ENCODE measurements around the gene SAMD10. TPM values are rescaled to one million over a fixed set of nuclear protein-coding genes. Genes with fewer than 3 reads are reported as not detected.

Gene SAMD10
- total and polyA plus RNA-seq, 2 of the 8 experiments (the other 6 are each of a cell fraction or from before 2014, with no cell fraction given), result 3.0 to 5.2 TPM

GRCh38 chr20:63966944-63967322 is 12.5 kb downstream of the SAMD10 start:
- peaks cover 0 to 2% of the 10 kb centered on the region in 2 experiments for H4K20me1 ChIP-seq (replicated peaks in 1 of 2; ENCODE audit: control insufficient read depth in 1 of 2, insufficient read depth in 2 of 2, low read length in 2 of 2)
- POLR2A ChIA-PET (ENCODE audit: partially characterized antibody), result interaction anchor here (0.5 to 2.6 kb wide), 4 partner anchors 8 to 57 kb away, joined by 3 to 11 read pairs (median 6); no protein-coding TSS in a partner anchor
- H3K56ac ChIP-seq (replicated peaks; ENCODE audit: insufficient read length, low read depth, low read length), result no peak overlapping the region
- no peak overlapping the region for H2AK5ac ChIP-seq (ENCODE audit: low read depth, low read length)
- H3K23me2 ChIP-seq (ENCODE audit: low read depth, low read length), result peaks cover 7% of the 10 kb centered on the region; the same call in 1 of the 2 replicates
- no peak overlapping the region for H4K91ac ChIP-seq (replicated peaks; ENCODE audit: insufficient read length, low read length)
- H2BK120ac ChIP-seq (replicated peaks; ENCODE audit: low read depth, low read length), result no peak overlapping the region
- peak overlapping the region in 1 of 4 experiments; percentile 21; a peak in 1 of 8 replicates for H3K4me3 ChIP-seq (ENCODE audit: extremely low read depth in 1 of 4, insufficient read depth in 2 of 4, low read depth in 3 of 4, low read length in 4 of 4)
- no peak overlapping the region for H4K5ac ChIP-seq (ENCODE audit: insufficient read length, low read depth, low read length)
- H3K18ac ChIP-seq (ENCODE audit: extremely low read depth, low read length), result no peak overlapping the region
- no peak overlapping the region for H3K23ac ChIP-seq (ENCODE audit: insufficient read length)
- H2BK5ac ChIP-seq (ENCODE audit: low read depth, low read length), result no peak overlapping the region
- H3K4ac ChIP-seq (replicated peaks; ENCODE audit: insufficient read length, low read depth, low read length), result no peak overlapping the region
- peaks cover 0 to 6% (median 2%) of the 10 kb centered on the region in 4 experiments; a peak in 2 of 7 replicates for H3K27me3 ChIP-seq (replicated peaks in 1 of 4; ENCODE audit: control insufficient read depth in 3 of 4, extremely low read depth in 1 of 4, insufficient read depth in 3 of 4, low read length in 3 of 4)
- H4K8ac ChIP-seq (ENCODE audit: extremely low read depth, insufficient read depth, low read length), result no peak overlapping the region
- H3K79me1 ChIP-seq (ENCODE audit: low read depth, low read length), result peaks cover 4% of the 10 kb centered on the region
- no peak overlapping the region for H3K9ac ChIP-seq (replicated peaks in 1 of 4; ENCODE audit: extremely low read depth in 1 of 4, low read depth in 3 of 4, low read length in 3 of 4)
- H3K14ac ChIP-seq (ENCODE audit: insufficient read length), result no peak overlapping the region
- H2BK20ac ChIP-seq (ENCODE audit: low read length), result no peak overlapping the region
- peaks cover 0 to 13% (median 5%) of the 10 kb centered on the region in 4 experiments; a peak in 5 of 7 replicates for H3K4me1 ChIP-seq (replicated peaks in 1 of 4; ENCODE audit: control insufficient read depth in 3 of 4, insufficient read depth in 4 of 4, low read length in 3 of 4)
- no peak overlapping the region for H2BK12ac ChIP-seq (ENCODE audit: low read depth, low read length)
- peaks cover 20 to 52% (median 42%) of the 10 kb centered on the region in 4 experiments for H3K36me3 ChIP-seq (ENCODE audit: control insufficient read depth in 2 of 4, insufficient read depth in 4 of 4, low read length in 3 of 4)
- H3K9me3 ChIP-seq (ENCODE audit: insufficient read depth in 2 of 2, low read depth in 1 of 2, low read length in 1 of 2), result peaks cover 42 to 53% of the 10 kb centered on the region in 2 experiments
- H3K79me2 ChIP-seq (ENCODE audit: control insufficient read depth in 1 of 2, insufficient read depth in 2 of 2, low read length in 2 of 2), result no peaks in the 10 kb centered on the region; a peak in 1 of 4 replicates
- H2AFZ ChIP-seq (ENCODE audit: low read length), result no peak overlapping the region
- H3K4me2 ChIP-seq (ENCODE audit: insufficient read depth in 1 of 2, low read depth in 2 of 2, low read length in 2 of 2), result no peak overlapping the region
- WGBS, 2 experiments (ENCODE audit: extremely low coverage in 1 of 2, insufficient coverage in 1 of 2, insufficient read length in 1 of 2, insufficient replicate concordance in 2 of 2, low coverage in 1 of 2, low lambda C conversion rate in 2 of 2, missing lambda C conversion rate in 1 of 2), result 91% methylated on average over 13 of the region's 13 CpGs; no CpG with 5 or more reads in 1 of the 2 experiments
- no peak overlapping the region for H2BK15ac ChIP-seq (ENCODE audit: low read length)
- CTCF ChIA-PET (ENCODE audit: partially characterized antibody), result no interaction called here
- DNase-seq (ENCODE audit: low read depth in 1 of 2, low spot score in 2 of 2) (no peak), FAIRE-seq (no peak)
- H3K27ac ChIP-seq (ENCODE audit: low read depth, low read length), result no peak overlapping the region
- TF ChIP-seq EGR1 (IDR thresholded peaks at IDR 0.05; ENCODE audit: borderline replicate concordance, low read depth, low read length) (no peak), SP1 (IDR thresholded peaks at IDR 0.05; ENCODE audit: low read depth, low read length) (no peak), CBX5 (IDR thresholded peaks at IDR 0.05; ENCODE audit: low read depth, low read length) (no peak), POLR2A (IDR thresholded peaks at IDR 0.05; ENCODE audit: control extremely low read depth in 1 of 2, low read depth in 2 of 2, low read length in 2 of 2) (no peak), SP4 (IDR thresholded peaks at IDR 0.05; ENCODE audit: low read length) (no peak), KDM5A (IDR thresholded peaks at IDR 0.05; ENCODE audit: low read length) (no peak), BRCA1 (IDR thresholded peaks at IDR 0.05; ENCODE audit: low read depth, low read length) (no peak), CTBP2 (IDR thresholded peaks at IDR 0.05; ENCODE audit: borderline replicate concordance, insufficient read depth, insufficient read length, low read length) (no peak), ZNF274 (IDR thresholded peaks at IDR 0.05; ENCODE audit: borderline replicate concordance, extremely low read depth, low read length) (no peak), USF2 (IDR thresholded peaks at IDR 0.05; ENCODE audit: low read length) (no peak), EZH2 (IDR thresholded peaks at IDR 0.05; ENCODE audit: low read depth, low read length, severe bottlenecking) (no peak), ATF3 (IDR thresholded peaks at IDR 0.05; ENCODE audit: insufficient read depth, low read depth, low read length) (no peak), RFX5 (IDR thresholded peaks at IDR 0.05; ENCODE audit: borderline replicate concordance, low read depth, low read length) (no peak)

Measured in H1 (cell line).